Sigmoid colon (tissue), 4 donors: ENCODE results near the gene ELF2.

Experiments
- CTCF ChIP-seq, 4 experiments: fragments of 450-650 bp in 3 of 4; fragments of 200-600 bp in 1 of 4; IDR thresholded peaks; one replicate each; pipeline ENCODE4 v1.5.1; 2016 to 2019; ENCODE audit warnings: antibody characterized with exemption in 4 of 4, mild to moderate bottlenecking in 3 of 4, moderate library complexity in 2 of 4
- POLR2AphosphoS5 ChIP-seq, 4 donors: sonication (generic); formaldehyde crosslinking; IDR thresholded peaks; one replicate each; pipeline ENCODE4 v1.6.1; 2017; ENCODE audit warnings: antibody characterized with exemption in 4 of 4

GRCh38 chr4:139025841-139026240 is 151.2 kb downstream of the ELF2 start:
- TF ChIP-seq POLR2AphosphoS5 (IDR thresholded peaks at IDR 0.05) (no peak), CTCF (IDR thresholded peaks at IDR 0.05) (no peak)
